ENCODE data around the gene TCN1.

DNA sequence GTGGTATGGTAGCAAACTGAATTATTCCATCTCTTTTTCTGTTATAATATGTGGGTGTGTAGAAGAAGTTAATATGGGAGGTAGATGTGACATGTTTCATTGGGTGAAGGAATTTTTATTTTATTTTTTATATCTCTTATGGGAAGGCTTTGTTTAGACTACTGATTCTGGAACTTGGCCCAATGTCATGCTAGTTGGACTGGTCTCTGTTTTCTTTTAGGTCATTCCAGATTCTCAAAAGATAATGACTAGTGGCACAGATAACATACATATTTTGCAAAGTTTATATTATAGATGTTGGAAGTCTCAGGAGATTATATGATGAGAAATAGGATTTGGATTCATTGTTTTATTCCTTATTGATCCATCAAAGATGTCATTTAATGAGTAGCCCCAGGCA lies 11.0 kb upstream of the TCN1 start:
- TF ChIP-seq, protein P1, sequence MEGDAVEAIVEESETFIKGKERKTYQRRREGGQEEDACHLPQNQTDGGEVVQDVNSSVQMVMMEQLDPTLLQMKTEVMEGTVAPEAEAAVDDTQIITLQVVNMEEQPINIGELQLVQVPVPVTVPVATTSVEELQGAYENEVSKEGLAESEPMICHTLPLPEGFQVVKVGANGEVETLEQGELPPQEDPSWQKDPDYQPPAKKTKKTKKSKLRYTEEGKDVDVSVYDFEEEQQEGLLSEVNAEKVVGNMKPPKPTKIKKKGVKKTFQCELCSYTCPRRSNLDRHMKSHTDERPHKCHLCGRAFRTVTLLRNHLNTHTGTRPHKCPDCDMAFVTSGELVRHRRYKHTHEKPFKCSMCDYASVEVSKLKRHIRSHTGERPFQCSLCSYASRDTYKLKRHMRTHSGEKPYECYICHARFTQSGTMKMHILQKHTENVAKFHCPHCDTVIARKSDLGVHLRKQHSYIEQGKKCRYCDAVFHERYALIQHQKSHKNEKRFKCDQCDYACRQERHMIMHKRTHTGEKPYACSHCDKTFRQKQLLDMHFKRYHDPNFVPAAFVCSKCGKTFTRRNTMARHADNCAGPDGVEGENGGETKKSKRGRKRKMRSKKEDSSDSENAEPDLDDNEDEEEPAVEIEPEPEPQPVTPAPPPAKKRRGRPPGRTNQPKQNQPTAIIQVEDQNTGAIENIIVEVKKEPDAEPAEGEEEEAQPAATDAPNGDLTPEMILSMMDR (IDR thresholded peaks at IDR 0.05): no peak
- TF ChIP-seq EZH2phosphoT487 (IDR thresholded peaks at IDR 0.05): no peak
